Pancreas (tissue), 10 donors: ENCODE measurements around the gene KLHDC1. TPM values are rescaled to one million over a fixed set of nuclear protein-coding genes. Genes with fewer than 3 reads are reported as not detected.

Experiments used
- ATAC-seq, 4 donors: fragments of 200-7000 bp; cut with Tn5 transposase; one replicate each; pipeline versions ENCODE4 v1.8.0 to v1.9.1; 2020; ENCODE audit warnings: mild to moderate bottlenecking in 4 of 4, moderate library complexity in 4 of 4
- DNase-seq, 6 donors: peaks; one replicate each; pipeline ENCODE4 v3.0.0-alpha.2; 2020
- FAIRE-seq: peaks from 2 replicates; lab custom pipeline; 2012; peaks lifted over from hg19 to GRCh38; lab: Jason Lieb, UNC
- H3K27ac ChIP-seq, 4 donors: fragments of 200-600 bp; sonication (generic); 1 replicate in 3 of 4; 2 replicates in 1 of 4; pipeline versions ENCODE4 v1.5.0 to v1.8.0; 2020
- H3K27me3 ChIP-seq, 4 donors: fragments of 200-600 bp; one replicate each; pipeline ENCODE4 v1.8.0; 2021
- H3K36me3 ChIP-seq, 3 donors: fragments of 200-600 bp; sonication (generic) in 1 of 3; one replicate each; pipeline versions ENCODE4 v1.5.0 to v1.8.0; 2020 to 2021
- H3K4me1 ChIP-seq, 3 donors: fragments of 200-600 bp; one replicate each; pipeline ENCODE4 v1.8.0; 2021
- H3K4me3 ChIP-seq, 4 donors: fragments of 200-600 bp; sonication (generic) in 2 of 4; one replicate each; pipeline versions ENCODE4 v1.5.0 to v1.8.0; 2020 to 2021
- H3K9me3 ChIP-seq, 4 donors: fragments of 200-600 bp; one replicate each; pipeline ENCODE4 v1.8.0; 2021
- CTCF ChIP-seq, 4 donors: fragments of 200-600 bp; sonication (generic) in 3 of 4; IDR thresholded peaks; one replicate each; pipeline versions ENCODE4 v1.5.0 to v1.8.0; 2021; ENCODE audit warnings: antibody characterized with exemption in 4 of 4
- WGBS, 2 donors: extraction: QIAGEN DNeasy Blood & Tissue Kit; methylation state at CpG; one replicate each; pipeline ENCODE4 v1.1.7; 2013; 5-methylcytosine and 5-hydroxymethylcytosine counted together
- intact Hi-C, 3 donors: fragments of 100-400 bp; cut with DNase I; formaldehyde crosslinking; loops; one replicate each; pipeline versions ENCODE4 v1.11.1 to v1.14.2; 2022
- polyA plus RNA-seq, 2 donors: library from polyadenylated mRNA; stranded (reverse); fragments of 200-250 nt; gene quantifications; one replicate each; pipeline ENCODE4 v1.2.3, GENCODE V29; 2013
- total RNA-seq, 6 donors: library from RNA; stranded (reverse); fragmentation: NEBNext Ultra II Directional in 4 of 6; extraction: Animal tissue kit (Norgen Biotek cat#: 25700) in 4 of 6; gene quantifications; one replicate each; pipeline versions ENCODE4 v1.2.1 to v1.2.4, GENCODE V29; 2021 to 2023
- donor health status: healthy with polysubstance abuse.
- donor health status: DM: no; HTN: no; CAD: no; lungs with moderate emphysema.
- donor health status: DM: no; HTN: no; CAD: no.
- donor health status: control.
- donor health status: control.
- donor health status: Bipolar disorder and iron deficiency.
- donor health status: DM: yes; HTN: yes; CAD: no.
- donor health status: DM: no; HTN: no; CAD: no.
- donor health status: DM: no; HTN: no; CAD: no.
- donor health status: DM: yes; HTN: yes; CAD: no.

KLHDC1 gene
- total and polyA plus RNA-seq, 8 donors = 1.2 to 4.8 (median 3.8) TPM

GRCh38 chr14:49659526-49660455 is 33.1 kb upstream of the KLHDC1 start:
- FAIRE-seq = peak; percentile 51
- DNase-seq = no peak
- ATAC-seq = peak in 1 of 4 donors; percentile 47
- no peaks in the 10 kb centered on the region for H3K36me3 ChIP-seq
- H3K9me3 ChIP-seq = no peaks in the 10 kb centered on the region
- no peak for TF ChIP-seq CTCF (IDR thresholded peaks at IDR 0.05)
- WGBS, 2 donors = 51 to 55% methylated on average over 2 of the region's 2 CpGs
- intact Hi-C loops = no loop called here
- H3K4me3 ChIP-seq = no peak overlapping the region
- H3K27me3 ChIP-seq = no peaks in the 10 kb centered on the region
- H3K4me1 ChIP-seq = no peaks in the 10 kb centered on the region
- no peak overlapping the region for H3K27ac ChIP-seq

GRCh38 chr14:49670475-49670874 is 22.4 kb upstream of the KLHDC1 start:
- TF ChIP-seq CTCF (IDR thresholded peaks at IDR 0.05) = no peak
- intact Hi-C loops = no loop called here
- FAIRE-seq = no peak
- Histone ChIP-seq H3K4me1 (no peaks in the 10 kb centered on the region), H3K9me3 (no peaks in the 10 kb centered on the region), H3K27me3 (no peaks in the 10 kb centered on the region), H3K27ac (no peak overlapping the region), H3K36me3 (no peaks in the 10 kb centered on the region), H3K4me3 (no peak overlapping the region)
- no peak for DNase-seq
- no peak for ATAC-seq

GRCh38 chr14:49673586-49673985 is 19.3 kb upstream of the KLHDC1 start:
- H3K4me3 ChIP-seq = no peak overlapping the region
- DNase-seq = no peak
- FAIRE-seq = no peak
- ATAC-seq = no peak
- no peak overlapping the region for H3K27ac ChIP-seq
- no peaks in the 10 kb centered on the region for H3K36me3 ChIP-seq
- WGBS, 2 donors = 92 to 94% methylated on average over 2 of the region's 2 CpGs
- H3K9me3 ChIP-seq = no peaks in the 10 kb centered on the region
- H3K27me3 ChIP-seq = no peaks in the 10 kb centered on the region
- intact Hi-C loops = no loop called here
- H3K4me1 ChIP-seq = no peaks in the 10 kb centered on the region
- no peak for TF ChIP-seq CTCF (IDR thresholded peaks at IDR 0.05)

GRCh38 chr14:49677643-49678042 is 15.3 kb upstream of the KLHDC1 start:
- ATAC-seq (no peak), DNase-seq (no peak), FAIRE-seq (no peak)
- no peak overlapping the region for H3K27ac ChIP-seq
- H3K9me3 ChIP-seq = no peaks in the 10 kb centered on the region
- TF ChIP-seq CTCF (IDR thresholded peaks at IDR 0.05) = no peak
- no peaks in the 10 kb centered on the region for H3K27me3 ChIP-seq
- no peaks in the 10 kb centered on the region for H3K4me1 ChIP-seq
- intact Hi-C loops = no loop called here
- no peak overlapping the region for H3K4me3 ChIP-seq
- 96% methylated on average over 4 of the region's 4 CpGs for WGBS, 2 donors
- H3K36me3 ChIP-seq = no peaks in the 10 kb centered on the region

- ATAC-seq (no peak), DNase-seq (no peak), FAIRE-seq (no peak)
- Histone ChIP-seq H3K27ac (no peak overlapping the region), H3K4me1 (no peaks in the 10 kb centered on the region), H3K36me3 (no peaks in the 10 kb centered on the region), H3K4me3 (no peak overlapping the region), H3K9me3 (no peaks in the 10 kb centered on the region), H3K27me3 (no peaks in the 10 kb centered on the region)
- intact Hi-C loops = no loop called here
- WGBS, 2 donors = 61 to 66% methylated on average over 2 of the region's 2 CpGs
- no peak for TF ChIP-seq CTCF (IDR thresholded peaks at IDR 0.05)
Measured at GRCh38 chr14:49679271-49679670, 13.6 kb upstream of the KLHDC1 start.
